AG10803 (cell line): ENCODE results near the gene ADAMTS9.

Source experiments
- DNase-seq: peaks from one replicate; pipeline ENCODE4 v3.0.0; 2010; ENCODE audit warnings: low read depth
- H3K4me3 ChIP-seq: 2 replicates; pipeline ENCODE4 v1.5.1; 2011; ENCODE audit warnings: mild to moderate bottlenecking, low read length, control low read depth
- CTCF ChIP-seq: conservative IDR thresholded peaks from 2 replicates; pipeline ENCODE4 v1.5.1; 2011; ENCODE audit warnings: mild to moderate bottlenecking, low read length, control low read depth, inconsistent platforms

ADAMTS9 gene

GRCh38 chr3:64645243-64645642 lies 42.6 kb downstream of the ADAMTS9 start:
- no peak overlapping the region for H3K4me3 ChIP-seq
- no peak for DNase-seq
- no peak for TF ChIP-seq CTCF

DNA sequence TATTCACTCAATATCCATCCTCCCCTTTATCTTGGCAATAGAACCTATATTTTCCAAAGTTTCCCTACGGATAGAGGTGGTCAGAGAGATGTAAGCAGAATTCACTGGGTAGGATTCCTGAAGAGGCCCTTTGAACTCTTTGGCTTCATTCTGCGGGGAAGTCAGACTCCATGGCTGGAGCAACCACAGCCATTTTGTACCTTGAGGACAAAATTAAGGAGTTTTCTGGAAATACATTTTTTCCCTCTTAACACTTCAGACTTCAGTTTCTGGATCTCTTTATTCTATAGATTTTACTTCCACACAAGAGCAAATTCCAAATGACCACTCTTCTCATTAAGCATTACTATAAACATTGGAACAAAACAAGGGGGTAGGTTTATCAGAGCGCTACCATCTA lies 43.3 kb downstream of the ADAMTS9 start:
- no peak for DNase-seq
- TF ChIP-seq CTCF = no peak
- H3K4me3 ChIP-seq = no peak overlapping the region

DNA sequence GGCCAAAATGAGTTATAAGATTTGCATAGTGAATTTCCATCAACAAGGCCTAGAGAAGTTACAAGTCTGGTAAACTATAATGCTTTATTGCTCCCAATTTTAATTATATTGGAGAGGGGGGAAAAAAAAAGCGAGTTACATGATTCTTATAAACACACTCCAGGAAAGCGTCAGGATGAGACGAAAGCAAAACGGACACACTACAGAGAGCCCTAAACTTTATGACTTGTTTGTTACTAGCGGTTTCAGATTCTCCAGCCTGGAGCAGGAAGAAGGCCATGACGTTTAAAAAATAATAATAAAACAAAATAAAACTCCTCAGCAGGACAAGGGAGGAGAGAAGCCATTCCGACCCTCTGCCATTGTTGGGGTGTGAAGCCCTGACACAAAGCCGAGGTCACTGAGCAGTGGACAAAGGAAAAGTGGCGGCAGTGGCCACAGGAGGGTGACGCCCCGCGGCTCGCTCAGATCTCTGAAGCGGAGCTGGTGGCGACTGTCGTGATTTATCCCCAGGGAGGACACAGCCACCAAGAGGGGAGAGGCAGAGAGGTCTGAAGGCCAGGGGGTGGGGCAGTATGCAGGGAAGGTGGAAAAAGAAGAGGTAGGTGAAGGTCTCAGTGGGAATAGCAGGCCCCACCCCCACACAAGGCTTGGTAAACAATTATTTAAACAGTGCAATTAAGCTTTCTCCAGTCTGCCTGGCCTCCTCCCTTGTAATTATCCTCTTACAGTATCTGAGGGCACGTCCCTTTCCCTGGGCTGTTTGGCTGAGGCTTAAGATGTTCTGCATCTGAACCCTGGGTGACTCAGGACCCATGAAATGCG lies 45.3 kb downstream of the ADAMTS9 start:
- no peak for TF ChIP-seq CTCF
- no peak overlapping the region for H3K4me3 ChIP-seq
- DNase-seq = no peak

GRCh38 chr3:64638981-64639481 lies 48.8 kb downstream of the ADAMTS9 start:
- DNase-seq = no peak
- no peak overlapping the region for H3K4me3 ChIP-seq
- TF ChIP-seq CTCF = no peak

DNA sequence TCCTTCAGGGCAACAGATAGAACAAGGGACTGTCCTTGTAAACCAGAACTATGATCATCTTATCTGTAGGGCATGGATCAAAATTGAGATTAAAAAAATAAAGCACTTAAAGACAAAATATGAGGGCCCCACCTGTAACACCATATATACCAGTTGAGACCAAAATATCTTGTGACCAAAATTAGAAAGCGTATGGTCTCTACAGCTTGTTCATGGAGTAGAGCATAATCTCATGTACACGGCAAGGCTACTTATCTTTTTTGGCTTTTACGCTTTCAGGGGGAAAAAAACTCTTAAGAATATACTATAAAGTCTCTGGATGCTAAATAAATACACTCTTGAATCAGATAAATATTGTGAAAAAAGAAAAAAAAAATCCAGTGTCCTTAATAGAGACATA lies 49.3 kb downstream of the ADAMTS9 start:
- DNase-seq = no peak
- no peak overlapping the region for H3K4me3 ChIP-seq
- no peak for TF ChIP-seq CTCF

DNA sequence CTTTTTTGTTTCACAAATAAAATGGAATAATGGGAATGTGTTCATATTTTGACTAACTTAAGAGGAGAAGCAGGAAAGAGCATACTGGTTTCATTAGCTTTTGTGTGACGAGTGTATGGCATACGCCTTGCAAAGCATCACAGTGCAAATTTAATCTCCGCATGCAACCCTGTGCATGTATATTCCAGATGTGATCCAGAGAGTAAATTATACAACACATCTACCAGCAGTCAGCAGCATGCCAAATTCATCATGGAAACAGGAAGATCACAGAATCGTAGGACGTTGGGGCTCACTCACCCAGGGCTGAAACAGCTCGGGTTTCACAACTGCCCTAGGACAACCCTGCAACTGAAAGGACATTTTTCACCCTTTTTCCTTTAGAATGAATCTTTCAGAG lies 53.4 kb downstream of the ADAMTS9 start:
- no peak for DNase-seq
- H3K4me3 ChIP-seq = no peak overlapping the region
- no peak for TF ChIP-seq CTCF

DNA sequence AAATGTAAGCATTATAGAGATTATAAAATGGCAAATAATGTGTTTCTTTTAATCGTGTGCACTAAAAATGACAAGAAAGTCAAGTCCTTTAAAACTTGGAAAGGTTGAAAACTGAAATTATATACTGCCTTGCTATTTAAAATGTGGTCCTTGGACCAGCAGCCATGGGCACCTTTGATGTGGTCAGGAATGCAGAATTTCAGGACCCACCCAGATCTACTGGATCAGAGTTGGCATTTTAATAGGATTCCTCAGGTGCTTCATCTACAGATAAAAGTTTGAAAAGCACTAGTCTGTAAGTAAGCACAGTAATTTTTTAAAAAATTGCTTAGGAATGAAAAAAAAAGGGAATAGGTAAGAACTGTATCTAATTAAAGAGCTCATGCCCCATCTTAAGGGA lies 55.8 kb downstream of the ADAMTS9 start:
- no peak overlapping the region for H3K4me3 ChIP-seq
- TF ChIP-seq CTCF = no peak
- DNase-seq = no peak
